Stimulated activated naive CD8-positive, alpha-beta T cell treated with anti-CD3 and anti-CD28 coated beads, Interleukin-15, Interleukin-2, amounts not matched to agents 100 ng/mL and 50 ng/mL, for 24 hours (primary cell): ENCODE data around the gene IMMP2L.

ENCODE experiments used
- H3K27ac Mint-ChIP-seq: one replicate; pipeline ENCODE4 v1.8.0; 2021; ENCODE audit warnings: mild to moderate bottlenecking, mixed read lengths
- H3K27me3 Mint-ChIP-seq: one replicate; pipeline ENCODE4 v1.8.0; 2021; ENCODE audit warnings: mixed read lengths
- H3K36me3 Mint-ChIP-seq: one replicate; pipeline ENCODE4 v1.8.0; 2021; ENCODE audit warnings: low read depth, mixed read lengths
- H3K4me1 Mint-ChIP-seq: one replicate; pipeline ENCODE4 v1.8.0; 2021; ENCODE audit warnings: low read depth, mixed read lengths
- H3K4me3 Mint-ChIP-seq: one replicate; pipeline ENCODE4 v1.8.0; 2021; ENCODE audit warnings: mild to moderate bottlenecking, mixed read lengths
- H3K9me3 Mint-ChIP-seq: one replicate; pipeline ENCODE4 v1.8.0; 2021; ENCODE audit warnings: mixed read lengths

Gene IMMP2L

DNA sequence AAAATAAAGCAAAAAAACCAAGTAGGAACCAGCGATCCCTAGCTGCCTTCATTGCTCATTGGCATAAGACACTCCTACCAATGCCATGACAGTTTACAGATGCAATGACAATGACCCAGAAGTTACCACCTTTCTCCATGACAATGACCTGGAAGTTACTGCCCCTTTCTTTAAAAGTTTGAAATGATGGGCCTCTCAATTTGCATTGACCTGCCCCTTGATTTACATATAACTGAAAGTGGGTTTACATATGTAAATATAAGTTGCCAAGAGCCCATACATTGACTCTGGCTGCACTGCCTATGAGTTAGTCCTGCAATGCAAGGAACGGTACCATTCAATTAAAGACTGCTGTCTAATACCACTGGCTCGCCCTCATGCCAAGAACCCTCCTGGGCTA is 712.1 kb downstream of the IMMP2L start:
- H3K36me3 Mint-ChIP-seq: no peaks in the 10 kb centered on the region
- H3K4me1 Mint-ChIP-seq: no peaks in the 10 kb centered on the region
- no peak overlapping the region for H3K4me3 Mint-ChIP-seq
- H3K27ac Mint-ChIP-seq: no peak overlapping the region
- peaks cover 7% of the 10 kb centered on the region for H3K9me3 Mint-ChIP-seq
- no peaks in the 10 kb centered on the region for H3K27me3 Mint-ChIP-seq

DNA sequence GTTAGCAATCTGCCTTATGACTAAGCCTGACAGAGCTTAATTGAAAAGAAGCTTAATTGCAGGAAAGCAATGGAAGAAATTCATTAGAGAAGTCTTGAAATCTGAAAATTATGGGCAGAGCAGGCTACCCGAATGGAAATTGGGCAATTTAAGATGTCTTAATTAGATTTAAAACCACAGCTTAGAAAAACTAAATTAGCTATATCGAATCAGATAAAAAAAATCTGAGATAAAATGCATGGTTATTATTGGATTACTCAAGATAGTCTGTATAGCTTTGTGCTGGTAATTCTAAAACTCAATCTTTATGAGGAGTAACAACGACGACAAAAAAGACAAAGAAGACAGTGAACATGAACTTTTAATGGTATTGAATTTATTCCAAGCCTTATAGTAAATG is 719.5 kb downstream of the IMMP2L start:
- H3K4me1 Mint-ChIP-seq: no peaks in the 10 kb centered on the region
- no peaks in the 10 kb centered on the region for H3K27me3 Mint-ChIP-seq
- H3K9me3 Mint-ChIP-seq: no peaks in the 10 kb centered on the region
- H3K36me3 Mint-ChIP-seq: no peaks in the 10 kb centered on the region
- H3K4me3 Mint-ChIP-seq: no peak overlapping the region
- no peak overlapping the region for H3K27ac Mint-ChIP-seq

DNA sequence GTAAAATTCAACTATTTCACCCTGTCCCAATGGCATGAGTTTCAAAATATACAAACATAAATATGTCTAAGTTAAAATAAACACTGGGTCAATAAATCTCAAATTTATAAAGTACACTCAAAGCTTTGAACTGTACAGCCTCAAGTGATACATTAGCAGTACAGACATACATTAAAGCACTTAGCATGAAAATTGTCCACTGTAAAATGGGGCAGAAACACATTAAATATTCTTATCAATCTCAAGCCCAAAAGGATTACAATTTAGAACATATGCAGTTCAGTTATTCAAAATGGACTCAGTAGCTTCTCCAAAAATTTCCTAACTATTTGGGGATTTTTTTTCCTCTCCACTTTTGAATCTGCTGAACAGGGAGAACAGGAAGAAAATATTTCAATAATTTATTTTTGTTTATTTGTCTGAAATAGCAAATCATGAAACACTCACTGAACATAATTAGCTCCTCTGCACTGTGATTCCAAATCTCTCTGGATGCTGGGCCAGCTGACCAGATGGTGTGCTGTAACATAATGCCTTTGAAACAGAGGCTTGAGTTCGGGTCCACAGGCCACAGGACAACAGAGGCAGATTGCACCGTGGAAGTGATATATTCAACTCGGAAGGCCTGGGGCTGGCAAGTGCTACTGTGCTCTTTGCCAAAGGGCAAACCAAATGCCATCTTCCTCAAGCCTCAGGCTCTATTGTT is 720.3 kb downstream of the IMMP2L start:
- Mint-ChIP-seq H3K4me1 (no peaks in the 10 kb centered on the region), H3K27ac (no peak overlapping the region)

GRCh38 chr7:110839866-110840265 is 722.4 kb downstream of the IMMP2L start:
- Mint-ChIP-seq H3K9me3 (peaks cover 7% of the 10 kb centered on the region), H3K4me3 (no peak overlapping the region), H3K36me3 (no peaks in the 10 kb centered on the region), H3K27ac (no peak overlapping the region), H3K27me3 (no peaks in the 10 kb centered on the region), H3K4me1 (peaks cover 10% of the 10 kb centered on the region)

More for the DNA sequence above, 720.3 kb downstream of the IMMP2L start:
- Mint-ChIP-seq H3K36me3 (no peaks in the 10 kb centered on the region), H3K9me3 (peaks cover 6% of the 10 kb centered on the region), H3K27me3 (no peaks in the 10 kb centered on the region), H3K4me3 (no peak overlapping the region)

GRCh38 chr7:110835849-110836248 is 726.4 kb downstream of the IMMP2L start:
- H3K4me3 Mint-ChIP-seq: no peak overlapping the region

DNA sequence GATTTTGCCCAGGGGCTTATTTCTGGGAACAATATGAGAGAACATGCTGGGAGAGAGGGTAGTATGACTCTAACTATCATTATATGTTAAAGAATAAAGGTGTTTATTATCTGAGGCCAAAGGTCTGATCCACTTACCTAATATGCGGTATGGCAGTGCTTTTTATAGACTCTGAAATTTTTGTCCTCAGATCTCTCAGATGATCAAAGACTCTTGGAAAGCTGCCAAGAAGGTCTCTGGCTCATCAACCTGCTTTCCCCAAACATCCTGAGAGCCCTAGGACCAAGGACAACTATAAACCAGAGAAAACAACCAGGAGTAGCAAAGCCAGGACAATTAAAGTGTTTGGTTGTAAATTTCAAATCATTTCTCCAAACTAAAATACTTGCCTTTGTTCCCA is 727.1 kb downstream of the IMMP2L start:
- H3K4me1 Mint-ChIP-seq: peaks cover 16% of the 10 kb centered on the region
- peak overlapping the region; percentile 28 for H3K27ac Mint-ChIP-seq
- no peaks in the 10 kb centered on the region for H3K36me3 Mint-ChIP-seq
- H3K4me3 Mint-ChIP-seq: no peak overlapping the region
- peaks cover 7% of the 10 kb centered on the region for H3K9me3 Mint-ChIP-seq
- H3K27me3 Mint-ChIP-seq: no peaks in the 10 kb centered on the region

More at GRCh38 chr7:110835849-110836248, 726.4 kb downstream of the IMMP2L start:
- H3K4me1 Mint-ChIP-seq: peaks cover 16% of the 10 kb centered on the region
- no peaks in the 10 kb centered on the region for H3K27me3 Mint-ChIP-seq
- H3K27ac Mint-ChIP-seq: no peak overlapping the region
- peaks cover 7% of the 10 kb centered on the region for H3K9me3 Mint-ChIP-seq
- no peaks in the 10 kb centered on the region for H3K36me3 Mint-ChIP-seq

DNA sequence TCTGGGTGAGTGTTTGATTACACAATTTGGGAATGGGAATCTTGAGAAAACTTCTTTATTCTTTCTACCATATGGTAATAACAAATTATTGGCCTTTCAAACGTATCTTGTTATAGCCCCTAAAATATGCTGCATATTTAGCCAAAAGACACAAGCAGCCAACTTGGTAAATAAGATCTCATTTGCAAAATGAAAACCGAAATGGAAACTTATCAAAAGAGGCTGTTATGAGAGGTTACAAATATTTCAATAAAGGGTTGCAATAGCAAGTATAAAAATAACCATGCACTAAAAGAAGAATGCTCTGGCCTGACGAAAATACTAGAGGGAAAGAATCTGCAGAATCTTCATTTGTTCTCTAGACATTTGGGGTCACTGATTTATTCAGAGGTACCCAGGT is 730.9 kb downstream of the IMMP2L start:
- H3K36me3 Mint-ChIP-seq: no peaks in the 10 kb centered on the region
- H3K27ac Mint-ChIP-seq: no peak overlapping the region
- peaks cover 16% of the 10 kb centered on the region for H3K4me1 Mint-ChIP-seq
- no peaks in the 10 kb centered on the region for H3K27me3 Mint-ChIP-seq
- no peak overlapping the region for H3K4me3 Mint-ChIP-seq
- H3K9me3 Mint-ChIP-seq: no peaks in the 10 kb centered on the region

GRCh38 chr7:110830778-110831177 is 731.5 kb downstream of the IMMP2L start:
- H3K36me3 Mint-ChIP-seq: no peaks in the 10 kb centered on the region
- H3K4me3 Mint-ChIP-seq: no peak overlapping the region
- H3K27me3 Mint-ChIP-seq: no peaks in the 10 kb centered on the region
- no peaks in the 10 kb centered on the region for H3K9me3 Mint-ChIP-seq
- H3K4me1 Mint-ChIP-seq: peaks cover 15% of the 10 kb centered on the region
- H3K27ac Mint-ChIP-seq: no peak overlapping the region

- Mint-ChIP-seq H3K27ac (no peak overlapping the region), H3K9me3 (no peaks in the 10 kb centered on the region), H3K4me1 (no peaks in the 10 kb centered on the region), H3K27me3 (no peaks in the 10 kb centered on the region), H3K36me3 (no peaks in the 10 kb centered on the region), H3K4me3 (no peak overlapping the region)
Measured at GRCh38 chr7:110827936-110828335, 734.4 kb downstream of the IMMP2L start.

- Mint-ChIP-seq H3K4me3 (no peak overlapping the region), H3K9me3 (no peaks in the 10 kb centered on the region), H3K27me3 (no peaks in the 10 kb centered on the region), H3K4me1 (no peaks in the 10 kb centered on the region), H3K36me3 (no peaks in the 10 kb centered on the region), H3K27ac (no peak overlapping the region)
Measured at GRCh38 chr7:110827287-110827855, 734.9 kb downstream of the IMMP2L start.

GRCh38 chr7:110813986-110814385 is 748.3 kb downstream of the IMMP2L start:
- H3K27me3 Mint-ChIP-seq: no peaks in the 10 kb centered on the region
- no peaks in the 10 kb centered on the region for H3K4me1 Mint-ChIP-seq
- H3K9me3 Mint-ChIP-seq: no peaks in the 10 kb centered on the region
- H3K36me3 Mint-ChIP-seq: no peaks in the 10 kb centered on the region
- no peak overlapping the region for H3K27ac Mint-ChIP-seq
- H3K4me3 Mint-ChIP-seq: no peak overlapping the region

DNA sequence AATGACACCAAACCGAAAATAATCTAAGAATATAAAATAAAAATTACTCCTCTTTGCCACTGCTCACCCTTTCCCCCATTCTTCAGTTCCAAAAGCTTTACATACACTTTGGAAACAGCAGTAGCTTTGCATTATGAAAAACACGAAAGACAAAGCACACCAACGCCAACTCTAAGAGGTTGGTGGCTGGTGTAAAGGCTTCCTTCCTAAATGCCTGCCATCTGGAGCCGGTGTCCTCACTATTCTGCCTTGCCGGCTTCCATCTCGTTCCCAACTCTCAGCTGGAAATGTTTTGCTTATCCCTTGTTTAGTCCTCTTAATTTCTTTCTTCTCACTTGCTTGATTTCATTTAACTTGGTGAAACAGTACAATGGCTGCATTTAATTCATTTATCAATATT is 752.5 kb downstream of the IMMP2L start:
- Mint-ChIP-seq H3K9me3 (no peaks in the 10 kb centered on the region), H3K4me3 (no peak overlapping the region), H3K4me1 (no peaks in the 10 kb centered on the region), H3K36me3 (no peaks in the 10 kb centered on the region), H3K27ac (no peak overlapping the region), H3K27me3 (no peaks in the 10 kb centered on the region)

DNA sequence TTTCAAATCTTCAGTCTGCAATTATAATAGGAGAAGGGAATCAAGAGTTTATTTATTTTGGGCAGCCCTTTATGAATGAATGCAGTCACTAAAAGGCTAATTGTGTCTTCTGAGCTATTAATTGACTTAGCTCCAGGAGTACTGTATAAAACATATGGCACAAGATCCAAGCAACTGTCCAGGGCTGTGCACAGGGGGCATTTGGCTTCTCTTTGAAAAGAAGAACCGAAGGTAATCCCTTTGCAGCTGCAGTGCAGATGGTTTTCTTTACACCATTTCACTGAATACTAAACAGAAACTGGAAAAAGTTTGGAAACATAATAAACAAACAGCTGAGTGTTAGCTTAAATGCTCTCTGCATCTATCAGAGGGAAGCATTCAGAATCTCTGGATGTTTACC is 753.9 kb downstream of the IMMP2L start:
- no peaks in the 10 kb centered on the region for H3K36me3 Mint-ChIP-seq
- no peaks in the 10 kb centered on the region for H3K27me3 Mint-ChIP-seq
- H3K4me3 Mint-ChIP-seq: no peak overlapping the region
- peaks cover under 1% of the 10 kb centered on the region for H3K9me3 Mint-ChIP-seq
- no peak overlapping the region for H3K27ac Mint-ChIP-seq
- no peaks in the 10 kb centered on the region for H3K4me1 Mint-ChIP-seq

DNA sequence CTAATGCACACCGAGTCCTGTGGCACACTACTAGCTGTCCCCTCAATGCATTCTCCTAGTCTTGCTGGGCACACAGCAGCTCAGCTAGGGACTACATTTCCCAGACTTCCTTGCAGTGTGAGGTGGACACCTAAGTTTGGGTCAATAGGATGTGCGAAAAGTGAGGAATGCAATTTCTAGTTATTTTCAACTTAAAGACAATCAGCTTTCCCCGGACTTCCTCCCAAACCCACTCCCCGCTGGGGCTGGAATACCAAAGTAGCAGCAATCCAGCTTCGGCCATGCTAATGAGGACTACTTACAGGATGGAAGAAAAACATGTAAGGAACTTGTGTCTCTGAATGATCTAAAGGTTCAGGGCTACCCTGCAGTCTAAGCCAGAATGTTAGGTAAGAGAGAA is 757.8 kb downstream of the IMMP2L start:
- H3K9me3 Mint-ChIP-seq: peaks cover 9% of the 10 kb centered on the region
- peaks cover 18% of the 10 kb centered on the region for H3K4me1 Mint-ChIP-seq
- no peak overlapping the region for H3K27ac Mint-ChIP-seq
- H3K27me3 Mint-ChIP-seq: no peaks in the 10 kb centered on the region
- H3K4me3 Mint-ChIP-seq: no peak overlapping the region
- no peaks in the 10 kb centered on the region for H3K36me3 Mint-ChIP-seq

GRCh38 chr7:110803602-110804143 is 758.6 kb downstream of the IMMP2L start:
- no peaks in the 10 kb centered on the region for H3K27me3 Mint-ChIP-seq
- no peak overlapping the region for H3K4me3 Mint-ChIP-seq
- H3K27ac Mint-ChIP-seq: no peak overlapping the region
- H3K36me3 Mint-ChIP-seq: no peaks in the 10 kb centered on the region
- peaks cover 9% of the 10 kb centered on the region for H3K9me3 Mint-ChIP-seq
- peaks cover 18% of the 10 kb centered on the region for H3K4me1 Mint-ChIP-seq

- Mint-ChIP-seq H3K36me3 (no peaks in the 10 kb centered on the region), H3K27me3 (no peaks in the 10 kb centered on the region), H3K27ac (peak overlapping the region; percentile 23), H3K4me3 (no peak overlapping the region), H3K4me1 (peaks cover 18% of the 10 kb centered on the region), H3K9me3 (peaks cover 9% of the 10 kb centered on the region)
Measured at GRCh38 chr7:110801502-110801901, 760.8 kb downstream of the IMMP2L start.
